ENCODE results near the gene PWWP2B. TPM values are rescaled to one million over a fixed set of nuclear protein-coding genes. Genes with fewer than 3 reads are reported as not detected.

The PWWP2B gene
- total RNA-seq, 1 donor from 2014 or later, result 49.4 TPM

DNA sequence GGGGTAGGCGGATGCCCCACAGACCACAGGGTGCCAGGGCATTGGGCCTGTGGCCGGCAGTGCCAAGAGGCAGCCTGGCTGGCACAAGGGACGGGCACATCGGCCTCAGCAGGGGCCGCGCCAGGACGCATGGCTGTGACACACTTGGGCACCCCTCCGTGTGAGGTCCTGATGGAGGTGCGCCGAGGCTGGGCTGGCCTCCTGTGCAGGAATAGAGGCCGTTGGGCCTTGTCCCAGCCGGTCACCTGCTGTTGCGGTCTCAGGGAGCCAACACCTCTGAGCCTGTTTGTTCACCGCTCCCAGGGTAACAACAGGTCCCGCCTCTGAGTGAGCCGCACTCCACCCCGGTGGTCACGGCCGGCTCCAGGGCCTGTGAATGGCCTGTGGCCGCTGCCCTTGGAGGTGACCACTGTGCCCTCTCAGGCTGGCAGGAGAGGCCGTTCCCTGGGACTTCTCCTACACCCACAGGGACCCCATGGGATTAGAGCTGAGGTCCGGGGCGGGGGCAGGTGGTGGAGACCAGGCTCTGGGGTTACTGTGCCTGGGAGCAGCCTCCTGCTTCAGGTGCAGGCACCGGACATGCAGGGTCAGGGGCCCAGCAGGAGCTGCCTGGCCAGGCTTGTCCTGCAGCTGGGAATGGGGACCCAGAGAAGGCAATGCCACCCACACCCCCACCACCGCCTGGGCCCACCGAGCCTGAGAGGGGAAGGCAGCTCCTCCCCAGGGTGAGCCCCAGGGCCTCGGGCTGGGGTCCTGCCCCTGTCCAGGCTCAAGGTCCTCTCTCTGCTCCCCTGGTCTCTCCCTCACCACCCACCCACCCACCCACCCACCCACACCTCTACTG lies 12.0 kb downstream of the PWWP2B start:
- DNase-seq, result no peak
- Mint-ChIP-seq H3K9me3 (ENCODE audit: unreplicated experiment) (peaks cover 7% of the 10 kb centered on the region), H3K4me1 (ENCODE audit: low read depth, unreplicated experiment) (peaks cover 26% of the 10 kb centered on the region), H3K27me3 (ENCODE audit: unreplicated experiment) (peaks cover 5% of the 10 kb centered on the region), H3K27ac (ENCODE audit: unreplicated experiment) (no peak overlapping the region), H3K36me3 (ENCODE audit: unreplicated experiment) (peaks cover 5% of the 10 kb centered on the region), H3K4me3 (ENCODE audit: unreplicated experiment) (no peak overlapping the region)
- TF ChIP-seq, protein P1, sequence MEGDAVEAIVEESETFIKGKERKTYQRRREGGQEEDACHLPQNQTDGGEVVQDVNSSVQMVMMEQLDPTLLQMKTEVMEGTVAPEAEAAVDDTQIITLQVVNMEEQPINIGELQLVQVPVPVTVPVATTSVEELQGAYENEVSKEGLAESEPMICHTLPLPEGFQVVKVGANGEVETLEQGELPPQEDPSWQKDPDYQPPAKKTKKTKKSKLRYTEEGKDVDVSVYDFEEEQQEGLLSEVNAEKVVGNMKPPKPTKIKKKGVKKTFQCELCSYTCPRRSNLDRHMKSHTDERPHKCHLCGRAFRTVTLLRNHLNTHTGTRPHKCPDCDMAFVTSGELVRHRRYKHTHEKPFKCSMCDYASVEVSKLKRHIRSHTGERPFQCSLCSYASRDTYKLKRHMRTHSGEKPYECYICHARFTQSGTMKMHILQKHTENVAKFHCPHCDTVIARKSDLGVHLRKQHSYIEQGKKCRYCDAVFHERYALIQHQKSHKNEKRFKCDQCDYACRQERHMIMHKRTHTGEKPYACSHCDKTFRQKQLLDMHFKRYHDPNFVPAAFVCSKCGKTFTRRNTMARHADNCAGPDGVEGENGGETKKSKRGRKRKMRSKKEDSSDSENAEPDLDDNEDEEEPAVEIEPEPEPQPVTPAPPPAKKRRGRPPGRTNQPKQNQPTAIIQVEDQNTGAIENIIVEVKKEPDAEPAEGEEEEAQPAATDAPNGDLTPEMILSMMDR (IDR thresholded peaks at IDR 0.05; ENCODE audit: partially characterized antibody, unreplicated experiment), result no peak

DNA sequence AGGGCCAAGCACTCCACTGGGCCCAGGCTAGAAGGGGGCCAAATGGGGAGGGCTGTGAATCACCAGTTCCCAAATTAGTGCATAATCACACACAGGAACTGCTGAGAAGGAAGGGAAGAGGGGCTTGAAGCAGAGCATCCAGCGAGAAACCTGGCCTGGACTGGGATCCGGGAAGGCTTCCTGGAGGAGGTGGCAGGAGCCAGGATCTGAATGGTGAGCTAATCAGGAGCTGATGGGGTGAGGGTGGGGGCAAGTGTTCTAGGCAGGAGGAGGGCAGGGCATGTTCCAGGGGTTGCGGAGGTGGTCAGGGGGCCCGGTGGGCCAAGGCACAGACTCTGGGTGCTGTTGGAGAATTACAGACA lies 12.6 kb downstream of the PWWP2B start:
- DNase-seq, result no peak
- H3K9me3 Mint-ChIP-seq (ENCODE audit: unreplicated experiment), result peaks cover 8% of the 10 kb centered on the region
- H3K27ac Mint-ChIP-seq (ENCODE audit: unreplicated experiment), result peak overlapping the region; percentile 48
- H3K4me3 Mint-ChIP-seq (ENCODE audit: unreplicated experiment), result peak overlapping the region; percentile 57
- peaks cover 5% of the 10 kb centered on the region for H3K27me3 Mint-ChIP-seq (ENCODE audit: unreplicated experiment)
- peaks cover 31% of the 10 kb centered on the region for H3K4me1 Mint-ChIP-seq (ENCODE audit: low read depth, unreplicated experiment)
- peaks cover 5% of the 10 kb centered on the region for H3K36me3 Mint-ChIP-seq (ENCODE audit: unreplicated experiment)
- TF ChIP-seq, protein P1 (IDR thresholded peaks at IDR 0.05; ENCODE audit: partially characterized antibody, unreplicated experiment), result no peak

DNA sequence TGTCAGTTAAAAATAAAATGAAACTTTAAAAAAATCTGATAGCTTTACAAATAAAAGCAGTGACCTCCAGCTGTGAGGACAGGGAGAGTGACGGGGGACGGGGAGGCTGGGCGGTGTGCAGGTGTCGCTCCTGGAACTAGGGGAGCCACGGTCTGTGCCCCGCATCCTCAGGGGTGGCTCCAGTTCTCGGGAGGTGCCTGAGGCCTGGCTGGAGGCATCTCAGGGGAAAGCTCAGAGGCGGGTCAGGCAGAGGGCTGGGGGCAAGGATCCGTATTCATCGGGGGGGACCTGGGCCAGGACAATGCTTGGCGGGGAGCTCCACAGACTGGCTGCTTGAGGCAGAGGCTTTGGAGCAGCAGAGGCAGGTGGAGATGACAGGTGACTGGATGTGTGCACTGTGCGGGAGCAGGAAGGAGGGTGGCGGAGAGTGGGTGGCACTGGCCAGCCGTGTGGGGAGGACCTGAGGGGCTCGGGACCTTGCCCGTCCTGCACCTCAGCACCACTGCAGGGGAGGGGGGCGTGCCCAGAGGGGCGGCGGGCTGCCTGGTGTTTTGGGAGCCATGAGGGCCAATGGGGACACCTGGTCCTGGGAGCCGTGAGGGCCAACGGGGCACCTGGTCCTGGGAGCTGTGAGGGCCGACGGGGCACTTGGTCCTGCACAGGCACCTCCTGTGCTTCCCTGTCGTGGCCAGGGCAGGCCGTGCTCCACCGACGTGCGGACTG lies 13.2 kb downstream of the PWWP2B start:
- no peak for DNase-seq
- TF ChIP-seq, protein P1 (IDR thresholded peaks at IDR 0.05; ENCODE audit: partially characterized antibody, unreplicated experiment), result no peak
- Mint-ChIP-seq H3K9me3 (ENCODE audit: unreplicated experiment) (peaks cover 12% of the 10 kb centered on the region), H3K36me3 (ENCODE audit: unreplicated experiment) (peaks cover 6% of the 10 kb centered on the region), H3K27ac (ENCODE audit: unreplicated experiment) (peak overlapping the region; percentile 48), H3K4me1 (ENCODE audit: low read depth, unreplicated experiment) (peaks cover 35% of the 10 kb centered on the region), H3K27me3 (ENCODE audit: unreplicated experiment) (peaks cover 7% of the 10 kb centered on the region), H3K4me3 (ENCODE audit: unreplicated experiment) (peak overlapping the region; percentile 57)

DNA sequence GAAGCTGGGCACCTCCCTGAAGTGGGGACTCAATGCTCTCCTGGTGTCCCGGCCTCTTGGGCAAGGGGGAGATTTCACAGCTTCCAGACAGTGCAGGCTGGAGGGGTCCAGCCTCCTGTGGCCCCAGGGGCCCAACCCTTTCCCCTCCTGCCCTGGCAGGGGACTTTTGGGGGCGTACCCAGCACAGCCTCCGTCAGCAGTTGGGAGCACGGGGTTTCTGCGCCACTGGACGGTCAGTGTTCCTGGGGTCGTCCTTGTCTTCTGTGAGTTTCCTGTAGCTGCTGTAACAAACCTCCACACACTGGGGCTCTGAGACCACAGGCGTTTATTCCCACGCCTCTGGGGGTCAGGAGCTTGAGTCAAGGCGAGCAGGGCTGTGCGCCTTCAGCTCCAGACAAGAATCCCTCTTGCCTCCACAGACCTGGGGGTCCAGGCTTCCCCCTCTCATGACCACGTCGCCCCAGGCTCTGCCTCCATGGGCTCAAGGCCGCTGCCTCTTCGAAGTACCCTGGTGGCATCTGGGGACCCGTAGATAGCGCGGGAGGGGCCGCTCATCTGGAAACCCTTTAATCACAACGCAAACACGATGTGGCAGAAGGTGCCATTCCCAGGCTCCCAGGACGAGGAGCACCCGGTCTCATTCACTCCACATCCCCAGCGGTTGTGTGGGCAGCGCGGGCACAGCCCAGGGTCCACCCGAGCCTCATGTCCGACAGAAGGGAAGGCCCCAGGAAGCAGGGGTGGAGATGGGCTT lies 14.0 kb downstream of the PWWP2B start:
- no peak for DNase-seq
- TF ChIP-seq, protein P1 (IDR thresholded peaks at IDR 0.05; ENCODE audit: partially characterized antibody, unreplicated experiment), result no peak
- peaks cover 40% of the 10 kb centered on the region for H3K4me1 Mint-ChIP-seq (ENCODE audit: low read depth, unreplicated experiment)
- peak overlapping the region; percentile 73 for H3K27ac Mint-ChIP-seq (ENCODE audit: unreplicated experiment)
- peaks cover 8% of the 10 kb centered on the region for H3K27me3 Mint-ChIP-seq (ENCODE audit: unreplicated experiment)
- peaks cover 6% of the 10 kb centered on the region for H3K36me3 Mint-ChIP-seq (ENCODE audit: unreplicated experiment)
- no peak overlapping the region for H3K4me3 Mint-ChIP-seq (ENCODE audit: unreplicated experiment)
- H3K9me3 Mint-ChIP-seq (ENCODE audit: unreplicated experiment), result peaks cover 13% of the 10 kb centered on the region

All from glutamatergic neuron (in vitro differentiated cells).